GM23248 (cell line): ENCODE measurements around the gene ASB2.

Experiments
- EZH2 ChIP-seq: fragments of 200-600 bp; sonication (generic); IDR thresholded peaks from 2 replicates; pipeline ENCODE4 v1.6.1; 2018; ENCODE audit warnings: antibody characterized with exemption, mild to moderate bottlenecking; ENCODE audit not compliant: insufficient read depth, poor library complexity, severe bottlenecking
- EZH2phosphoT487 ChIP-seq: fragments of 200-600 bp; sonication (generic); IDR thresholded peaks from 2 replicates; pipeline ENCODE4 v1.6.1; 2018; ENCODE audit warnings: antibody characterized with exemption, moderate library complexity, mild to moderate bottlenecking, low read depth; ENCODE audit not compliant: insufficient read depth

- TF ChIP-seq EZH2 (no peak), EZH2phosphoT487 (no peak)
Observed at GRCh38 chr14:94004015-94004414, 27.6 kb upstream of the ASB2 start.
